DOHH2 (cell line): ENCODE data around the gene HDAC4.

ENCODE experiments used
- CTCF ChIP-seq: fragments of 200-600 bp; sonication (generic); IDR thresholded peaks from one replicate; pipeline ENCODE4 v1.5.1; 2014; ENCODE audit warnings: antibody characterized with exemption, mild to moderate bottlenecking, low read depth, low read length; ENCODE audit not compliant: poor library complexity, severe bottlenecking
- EZH2phosphoT487 ChIP-seq: fragments of 200-600 bp; sonication (generic); IDR thresholded peaks from 2 replicates; pipeline ENCODE4 v1.6.1; 2017; ENCODE audit warnings: borderline replicate concordance, mild to moderate bottlenecking, antibody characterized with exemption, low read length, moderate library complexity, mixed read lengths

- TF ChIP-seq CTCF = no peak
- no peak for TF ChIP-seq EZH2phosphoT487
Measured at GRCh38 chr2:239420082-239420481, 19.3 kb upstream of the HDAC4 start.
